GM18868 (cell line): ENCODE data around the gene OR10H3.
"Not testable (repeated sequence)": the region's sequence is repeated elsewhere in the genome, so short reads cannot be mapped to it uniquely, and the experiment has no call there.

Experiments used
- ATAC-seq: cut with Tn5 transposase; IDR thresholded peaks from one replicate; pipeline ENCODE4 v1.9.1; 2021; ENCODE audit warnings: mild to moderate bottlenecking, moderate library complexity; ENCODE audit not compliant: unreplicated experiment

OR10H3 gene, protein sequence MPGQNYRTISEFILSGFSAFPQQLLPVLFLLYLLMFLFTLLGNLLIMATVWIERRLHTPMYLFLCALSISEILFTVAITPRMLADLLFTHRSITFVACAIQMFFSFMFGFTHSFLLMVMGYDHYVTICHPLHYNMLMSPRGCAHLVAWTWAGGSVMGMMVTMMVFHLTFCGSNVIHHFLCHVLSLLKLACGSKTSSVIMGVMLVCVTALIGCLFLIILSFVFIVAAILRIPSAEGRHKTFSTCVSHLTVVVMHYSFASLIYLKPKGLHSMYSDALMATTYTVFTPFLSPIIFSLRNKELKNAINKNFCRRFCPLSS

DNA sequence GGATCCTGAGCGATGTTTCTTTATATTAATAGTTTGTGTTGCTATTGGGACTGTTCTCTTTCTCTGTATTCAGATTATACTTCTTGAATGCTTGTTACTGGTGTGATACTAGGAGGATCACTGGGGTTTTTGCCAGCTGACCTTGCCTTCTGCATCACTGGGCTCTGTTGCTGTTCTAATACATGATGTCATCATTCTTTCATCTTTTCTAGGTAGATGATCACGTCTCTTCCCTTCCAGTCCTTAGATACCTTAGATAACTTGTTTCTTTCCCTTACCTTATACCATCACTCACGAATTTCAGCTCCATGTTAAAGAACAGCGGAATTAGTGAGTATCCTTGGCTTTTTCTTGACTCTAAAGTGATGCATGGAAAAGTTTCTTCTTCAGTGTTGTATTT is at the start of gene OR10H3:
Gene OR10H3, plus strand, starts transcription at position 264 of the 400 bp plus-strand sequence. CDS start 3,408 bp downstream, outside the sequence.
- ATAC-seq: no peak

DNA sequence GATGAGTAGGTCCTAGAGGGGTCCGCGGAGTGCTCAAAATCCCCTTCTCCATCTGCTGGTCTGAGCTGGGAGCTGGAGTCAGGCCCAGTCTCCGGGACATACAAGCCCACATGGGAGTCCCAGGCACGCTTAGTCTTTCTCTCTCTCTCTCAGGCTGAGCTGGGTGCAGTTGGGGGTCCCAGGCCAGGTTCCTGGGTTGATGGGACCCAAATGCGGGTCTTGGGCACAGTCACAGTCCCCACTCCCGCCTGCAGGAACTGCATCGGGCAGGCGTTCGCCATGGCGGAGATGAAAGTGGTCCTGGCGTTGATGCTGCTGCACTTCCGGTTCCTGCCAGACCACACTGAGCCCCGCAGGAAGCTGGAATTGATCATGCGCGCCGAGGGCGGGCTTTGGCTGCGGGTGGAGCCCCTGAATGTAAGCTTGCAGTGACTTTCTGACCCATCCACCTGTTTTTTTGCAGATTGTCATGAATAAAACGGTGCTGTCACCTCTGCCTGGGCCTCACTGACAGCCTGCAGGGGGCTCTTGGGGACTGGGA is 41.1 kb upstream of the OR10H3 start:
- ATAC-seq: no peak

DNA sequence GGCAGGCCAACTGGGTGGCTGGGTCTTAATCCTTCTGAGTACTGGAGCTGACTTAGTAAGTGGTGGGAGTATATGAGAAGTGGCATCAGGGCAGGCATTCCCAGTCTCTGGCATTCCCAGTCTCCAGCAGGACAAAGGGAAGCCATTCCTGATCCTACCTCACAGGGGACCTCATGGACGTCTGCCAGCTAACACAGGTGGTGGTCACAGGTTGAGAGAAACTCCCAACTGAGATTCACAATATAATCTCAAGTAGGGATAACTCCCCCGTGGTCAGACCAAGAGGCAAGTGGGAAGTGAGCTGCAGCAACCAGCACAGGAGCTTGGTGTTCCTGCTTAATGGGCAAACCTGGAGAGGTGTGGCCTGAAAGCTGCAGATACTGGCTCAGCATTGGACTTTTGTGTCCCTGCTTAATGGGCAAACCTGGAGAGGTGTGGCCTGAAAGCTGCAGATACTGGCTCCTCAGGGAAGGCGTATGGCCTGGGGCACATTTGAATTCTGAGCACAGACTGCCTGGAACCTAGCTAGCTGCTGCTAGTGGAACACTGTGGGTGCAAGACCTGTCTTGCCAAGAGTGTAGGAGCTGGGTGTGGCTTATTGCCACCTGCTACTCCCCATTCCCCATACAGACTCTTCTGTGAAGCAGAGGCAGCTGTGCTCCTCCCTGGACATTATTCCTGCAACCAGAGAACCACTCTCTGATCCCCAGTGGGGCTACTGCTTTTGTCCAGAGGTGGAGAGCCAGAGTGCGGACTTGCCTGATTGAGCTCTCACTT is 35.8 kb upstream of the OR10H3 start:
- ATAC-seq: no peak

DNA sequence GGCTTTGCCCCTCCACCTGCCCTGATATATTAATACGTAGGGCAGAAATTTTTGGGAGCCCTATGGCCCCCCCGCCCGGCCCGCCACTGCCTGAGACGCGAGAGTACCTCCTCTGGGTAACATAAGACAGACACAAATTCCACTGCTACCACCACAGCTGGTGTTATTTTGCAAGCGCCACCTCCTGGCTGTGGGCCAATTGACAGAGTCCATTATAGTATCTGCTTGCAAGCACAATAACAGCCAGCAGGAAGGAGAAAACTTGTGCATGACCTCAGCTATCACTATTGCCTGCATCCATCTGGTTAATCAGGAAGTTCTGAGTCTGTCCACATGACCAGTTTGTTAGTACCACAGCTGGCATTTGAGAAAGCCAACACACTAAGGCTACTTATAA is 35.3 kb upstream of the OR10H3 start:
- no peak for ATAC-seq

DNA sequence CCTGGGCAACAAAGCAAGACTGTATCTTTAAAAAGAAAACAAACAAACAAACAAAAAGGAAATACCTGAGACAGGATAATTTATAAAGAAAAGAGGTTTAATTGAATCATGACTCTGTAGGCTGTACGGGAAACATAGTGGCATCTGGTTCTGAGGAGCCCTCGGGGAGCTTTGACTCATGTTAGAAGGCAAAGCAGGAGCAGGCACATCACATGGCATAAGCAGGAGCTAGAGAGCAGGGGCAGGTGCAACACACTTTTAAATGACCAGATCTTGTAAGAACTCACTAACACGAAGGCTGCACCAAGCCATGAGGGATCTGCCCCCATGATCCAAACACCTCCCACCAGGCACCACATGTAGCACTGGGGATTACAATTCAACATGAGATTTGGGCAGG is 23.1 kb upstream of the OR10H3 start:
- ATAC-seq: no peak

DNA sequence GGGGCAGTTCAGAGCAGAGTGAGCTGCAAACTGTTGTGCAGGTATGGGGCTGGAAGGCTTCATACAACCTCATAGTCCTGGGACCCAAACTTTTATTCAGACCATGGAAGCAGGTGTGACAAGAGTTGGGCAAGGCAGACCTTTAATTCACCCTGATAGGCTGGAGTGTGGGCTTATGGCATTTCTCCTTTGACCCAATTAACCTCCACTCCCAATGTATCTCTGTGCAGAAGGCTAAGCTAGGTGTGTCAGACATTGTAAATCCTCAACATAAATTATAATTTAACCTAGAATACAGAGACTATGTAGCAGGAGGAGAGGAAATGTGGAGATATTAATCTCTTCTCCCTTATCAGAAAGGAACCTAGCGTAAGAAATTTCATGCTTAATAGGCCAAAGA is 22.1 kb upstream of the OR10H3 start:
- no peak for ATAC-seq

DNA sequence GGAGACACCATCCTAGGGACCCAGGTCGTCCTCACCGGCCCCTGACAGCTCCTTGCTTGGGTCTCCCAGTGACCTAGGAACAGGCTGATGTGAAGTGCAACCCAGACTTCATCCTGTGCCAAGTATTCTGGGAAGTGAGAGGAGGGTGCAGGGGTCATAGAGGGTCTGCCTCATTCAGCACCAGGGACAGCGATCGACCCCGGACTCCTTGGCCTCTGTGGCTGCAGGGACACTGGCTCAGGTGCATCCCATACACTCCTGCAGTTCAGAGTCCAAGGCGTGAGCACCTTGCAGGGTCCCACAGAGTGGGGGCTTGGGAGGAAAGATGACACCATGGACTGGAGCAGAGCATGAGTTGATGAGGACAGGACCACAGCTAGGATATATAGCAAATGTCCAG is 20.0 kb upstream of the OR10H3 start:
- no peak for ATAC-seq

DNA sequence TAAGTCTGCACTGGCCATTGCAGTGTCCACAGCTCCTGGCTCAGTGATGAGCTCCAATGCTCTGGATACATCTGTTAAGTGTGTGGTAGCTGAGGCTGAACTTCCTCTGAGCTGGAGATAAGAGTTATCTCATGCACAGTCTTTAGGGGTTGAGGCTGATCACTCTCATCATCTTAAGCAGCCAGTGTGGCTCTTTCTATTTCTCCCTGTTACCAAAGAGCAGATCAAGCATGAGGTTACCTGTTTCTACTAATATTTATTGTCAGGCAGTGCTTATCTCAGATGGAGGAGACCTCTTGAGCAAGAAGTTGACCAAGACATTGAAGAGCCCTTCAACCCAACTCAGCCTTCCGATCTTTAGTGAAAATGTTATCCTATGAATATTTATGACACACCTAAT is 16.5 kb upstream of the OR10H3 start:
- no peak for ATAC-seq

DNA sequence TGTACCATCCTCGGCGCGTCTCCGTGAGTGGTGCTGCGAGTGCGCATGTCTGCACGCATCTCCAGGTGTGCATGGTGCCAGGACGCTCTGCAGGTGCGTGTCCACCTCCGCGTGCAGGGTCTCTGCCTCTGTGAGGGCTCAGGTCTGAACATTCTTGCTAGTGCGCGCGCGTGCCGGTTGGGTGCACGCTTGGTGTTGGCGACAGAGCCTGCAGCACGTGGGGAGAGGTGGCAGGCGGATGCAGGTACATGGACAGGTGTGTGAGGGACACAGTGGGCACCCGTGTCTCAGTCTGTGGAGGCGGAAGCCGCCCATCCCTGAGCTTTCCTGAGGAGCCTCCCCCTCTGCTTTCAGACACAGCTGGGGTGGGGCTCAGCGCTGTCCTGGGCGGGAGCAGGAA is 14.8 kb upstream of the OR10H3 start:
- ATAC-seq: no peak

DNA sequence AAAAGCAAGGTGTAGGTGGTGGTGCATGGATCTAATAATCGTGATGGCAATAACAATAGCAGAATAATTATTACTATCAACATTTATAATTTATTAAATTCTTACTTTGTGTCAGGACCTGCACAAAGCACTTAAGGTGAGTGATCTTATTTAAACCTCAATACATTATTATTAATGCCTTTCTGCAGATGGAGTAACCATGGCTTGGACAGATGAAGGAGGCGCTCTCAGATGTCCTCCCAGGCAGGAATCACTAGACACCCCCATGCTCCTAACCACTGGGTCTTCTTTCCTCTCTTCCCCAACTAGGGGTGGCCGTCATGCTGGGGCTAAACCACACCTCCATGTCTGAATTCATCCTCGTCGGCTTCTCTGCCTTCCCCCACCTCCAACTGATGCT is 10.1 kb upstream of the OR10H3 start, which contains the start of gene OR10H2:
Gene OR10H2, plus strand, starts transcription at position 301 of the 400 bp plus-strand sequence. Its CDS starts 20 bp downstream, at position 321.
- ATAC-seq: no peak

DNA sequence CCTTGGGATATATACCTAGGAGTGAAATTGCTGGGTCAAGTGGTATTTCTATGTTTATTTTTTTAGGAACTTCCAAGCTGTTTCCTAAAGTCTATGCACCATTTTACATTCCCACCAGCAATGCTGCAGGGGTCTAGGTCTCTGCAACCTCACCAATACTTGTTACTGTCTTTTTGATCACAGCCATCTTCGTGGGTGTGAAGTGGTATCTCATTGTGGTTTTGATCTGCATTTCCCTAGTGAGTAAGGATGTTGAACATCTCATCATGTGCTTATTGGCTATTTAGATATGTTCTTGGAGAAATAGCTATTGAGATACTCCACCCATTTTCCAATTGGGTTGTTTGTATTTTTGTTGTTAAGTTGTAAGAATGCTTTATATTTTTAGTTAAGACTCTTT is 7.2 kb upstream of the OR10H3 start:
- ATAC-seq: no peak

DNA sequence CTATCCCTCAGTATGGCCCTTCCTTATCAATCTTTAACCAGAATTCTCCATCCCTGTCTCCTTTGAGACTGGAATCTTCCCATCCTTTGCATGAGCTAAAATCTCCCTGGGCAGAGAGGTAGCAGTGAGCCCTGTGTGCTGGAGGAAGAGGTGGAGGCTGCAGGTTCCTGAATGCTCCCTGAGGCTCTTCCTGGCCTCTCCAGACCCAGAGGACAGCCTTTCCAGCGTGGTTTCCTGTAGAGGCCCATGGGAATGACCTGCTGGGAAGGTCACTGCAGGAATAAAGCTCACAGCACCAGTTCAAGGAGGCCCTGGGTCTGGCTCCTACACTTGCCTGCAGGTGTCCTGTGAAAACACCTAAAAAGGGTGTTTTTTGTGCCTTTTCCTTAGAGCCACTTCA is 5.4 kb upstream of the OR10H3 start:
- ATAC-seq: no peak

DNA sequence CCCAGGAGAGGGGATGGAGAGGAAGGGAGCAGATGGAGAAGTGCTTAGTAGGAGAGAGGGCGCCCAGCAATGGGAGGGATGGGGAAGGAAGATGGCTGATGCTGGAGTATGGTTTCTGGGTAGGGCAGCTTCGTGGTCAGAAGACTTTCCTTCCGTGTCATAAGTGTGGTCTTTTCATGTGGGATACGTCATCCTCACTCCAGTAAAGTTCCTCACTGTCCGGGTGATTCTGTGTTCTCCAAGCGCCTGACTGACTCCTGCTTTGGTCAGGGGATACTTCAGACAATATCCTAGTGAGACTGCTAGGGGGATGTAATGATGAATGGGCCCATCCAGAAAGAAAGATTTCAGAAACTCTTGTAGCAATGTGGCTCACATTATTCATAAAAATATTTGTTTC is 3.9 kb upstream of the OR10H3 start:
- ATAC-seq: no peak

DNA sequence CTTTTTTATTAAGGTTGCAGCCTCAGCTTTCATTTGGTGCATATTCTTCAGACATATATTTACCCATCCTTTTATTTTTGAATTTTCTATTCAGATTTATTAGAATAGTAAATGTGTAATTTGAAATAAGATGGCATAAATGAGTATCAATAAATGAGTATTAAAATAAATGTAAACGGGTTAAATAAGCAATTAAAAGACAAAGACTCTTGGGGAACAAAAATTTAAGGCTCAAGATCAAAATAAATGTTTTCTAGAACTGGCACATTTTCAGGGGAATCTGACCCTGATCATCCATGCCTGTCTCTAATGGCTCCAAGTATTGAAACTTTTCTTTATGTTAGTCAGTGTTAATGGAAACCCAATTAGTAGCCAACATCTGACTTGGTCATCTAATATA is 3.0 kb downstream of the OR10H3 start:
- ATAC-seq: no peak

DNA sequence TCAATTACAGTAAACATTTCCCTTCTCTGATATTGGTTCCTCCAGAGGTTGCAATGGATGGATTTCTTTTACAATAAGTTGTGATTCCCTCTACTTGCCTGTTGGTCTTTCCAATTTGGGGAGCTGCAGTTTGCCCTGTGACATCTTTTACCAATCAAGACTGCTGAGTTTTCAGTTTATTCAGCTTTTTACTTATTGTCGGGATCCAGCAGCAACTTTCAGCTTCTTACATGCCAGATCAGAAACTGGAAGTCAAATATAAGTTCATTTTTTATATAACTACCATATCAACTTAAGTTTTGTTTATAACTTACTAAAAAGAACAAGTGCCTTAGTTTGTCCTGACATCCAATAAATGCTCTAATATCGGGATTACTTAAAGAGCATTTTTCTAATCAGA is 10.5 kb downstream of the OR10H3 start:
- no peak for ATAC-seq

DNA sequence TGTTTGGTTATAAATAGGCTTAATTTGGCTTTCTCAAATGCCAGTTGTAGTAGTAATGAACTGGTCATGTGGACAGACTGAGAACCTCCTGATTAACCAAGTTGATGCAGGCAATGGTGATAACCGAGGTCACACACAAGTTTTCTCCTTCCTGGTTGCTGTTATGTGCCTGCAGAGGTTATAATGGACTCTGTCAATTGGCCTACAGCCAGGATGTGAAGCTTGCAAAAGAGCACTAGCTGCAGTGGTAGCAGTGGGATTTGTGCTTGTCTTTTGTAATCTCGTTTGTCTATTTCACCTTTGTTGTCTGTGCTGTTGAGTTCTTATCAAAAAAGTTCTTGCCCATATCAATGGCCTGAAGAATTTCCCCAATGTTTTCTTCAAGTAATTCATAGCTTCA is 20.6 kb downstream of the OR10H3 start:
- no peak for ATAC-seq

DNA sequence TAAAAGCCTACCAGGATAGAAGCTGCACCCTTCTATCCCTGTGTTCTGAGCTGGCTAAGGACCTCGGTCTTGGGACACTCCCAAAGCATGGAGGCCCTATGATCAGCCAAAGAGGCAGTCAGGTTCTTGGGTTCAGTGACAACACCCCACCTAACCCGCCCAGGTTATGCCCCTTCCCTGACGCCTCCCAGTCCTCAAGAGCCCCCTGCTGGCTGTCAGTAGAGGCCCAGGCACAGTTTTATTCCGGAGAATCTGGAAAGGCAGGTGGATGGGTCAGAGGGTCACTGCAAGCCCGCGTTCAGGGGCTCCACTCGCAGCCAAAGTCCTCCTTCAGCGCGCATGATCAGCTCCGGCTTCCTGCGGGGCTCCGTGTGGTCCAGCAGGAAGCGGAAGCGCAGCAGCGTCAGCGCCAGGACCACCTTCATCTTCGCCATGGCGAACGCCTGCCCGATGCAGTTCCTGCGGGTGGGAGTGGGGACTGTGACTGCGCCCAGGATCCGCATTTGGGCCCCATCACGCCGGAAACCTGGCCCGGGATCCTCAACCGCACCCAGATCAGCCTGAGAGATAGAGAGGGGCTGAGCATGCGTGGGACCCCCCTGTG is 22.3 kb downstream of the OR10H3 start:
- no peak for ATAC-seq

DNA sequence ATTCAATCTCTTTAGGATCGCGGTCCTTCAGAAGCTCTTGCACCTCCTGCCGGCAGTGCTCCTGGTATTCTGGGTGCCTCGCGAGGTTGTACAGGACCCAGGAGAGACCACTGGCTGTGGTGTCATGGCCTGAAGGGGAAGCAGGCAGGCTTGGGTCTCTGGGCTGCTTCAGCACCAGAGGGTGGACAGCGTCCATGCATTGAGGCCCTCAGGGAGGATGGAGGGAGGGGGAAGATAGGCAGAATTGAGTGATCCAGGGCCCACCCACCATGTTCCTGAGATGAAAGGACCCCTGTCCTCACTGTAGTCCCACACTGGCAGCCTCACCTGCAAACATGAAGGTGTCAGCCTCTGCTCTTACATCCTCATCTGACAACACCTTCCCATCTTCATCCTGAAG is 31.8 kb downstream of the OR10H3 start:
- no peak for ATAC-seq

DNA sequence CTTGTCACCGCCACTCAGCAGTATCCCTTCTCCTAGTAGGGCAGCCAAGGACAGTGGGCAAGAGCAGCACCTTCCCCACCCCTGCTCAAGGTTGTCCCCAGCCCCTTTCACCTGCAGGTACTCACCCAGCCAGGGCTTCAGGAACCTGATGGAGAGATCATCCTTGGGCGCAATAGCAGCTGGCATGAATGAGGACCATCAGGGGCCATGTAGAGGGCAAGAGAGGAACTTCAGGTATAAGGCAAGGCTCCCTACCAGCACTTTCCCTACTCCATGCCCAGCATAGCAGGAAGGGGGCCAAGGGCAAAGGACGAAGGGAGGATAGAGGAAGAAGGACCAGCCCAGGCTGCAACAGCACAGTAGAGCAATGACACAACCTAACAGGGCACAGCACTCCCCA is 36.4 kb downstream of the OR10H3 start:
- ATAC-seq: not testable (repeated sequence)

DNA sequence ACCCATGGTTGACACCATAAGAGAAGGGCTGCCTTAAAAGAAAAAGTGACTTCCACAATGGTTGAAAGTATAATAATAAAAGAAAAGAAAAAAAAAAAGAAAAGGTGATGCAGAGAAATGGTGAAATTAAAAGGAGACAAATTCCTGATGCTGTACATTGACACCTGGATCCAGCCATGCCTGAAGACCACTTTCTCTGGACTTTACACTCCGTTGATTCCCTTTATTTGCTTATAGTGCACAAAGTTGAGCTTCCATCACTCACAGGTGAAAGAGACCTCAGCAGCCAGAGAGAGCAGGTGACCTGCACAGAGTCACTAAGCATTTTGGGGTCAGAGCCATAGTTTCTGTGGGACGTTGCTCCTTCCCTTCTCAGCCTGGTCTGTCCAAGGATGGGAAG is 37.5 kb downstream of the OR10H3 start:
- ATAC-seq: no peak

DNA sequence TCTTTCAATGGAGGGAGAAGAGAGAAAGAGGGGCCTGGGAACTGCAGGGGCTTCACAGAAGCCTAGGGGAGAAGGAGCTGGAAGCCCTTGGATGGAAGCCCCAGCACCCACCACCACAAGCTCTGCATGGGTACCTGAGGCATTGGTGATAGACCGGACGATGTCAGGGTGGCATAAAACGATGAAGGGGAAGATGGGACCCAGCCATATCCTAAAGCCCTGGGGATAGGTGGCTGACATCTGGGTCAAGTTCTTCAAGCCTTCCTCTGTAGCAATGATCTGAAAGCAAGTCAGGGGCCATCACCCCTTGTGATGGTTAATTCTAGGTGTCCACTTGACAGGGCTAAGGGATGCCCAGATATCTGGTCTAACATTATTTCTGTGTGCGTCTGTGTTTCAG is 38.5 kb downstream of the OR10H3 start:
- no peak for ATAC-seq
